HG02840 (cell line): Measurements from ENCODE around the gene MYH11.

Experiments used
- ATAC-seq: cut with Tn5 transposase; IDR thresholded peaks from one replicate; pipeline ENCODE4 v1.9.1; 2021; ENCODE audit warnings: mild to moderate bottlenecking, moderate library complexity, moderate number of reproducible peaks; ENCODE audit not compliant: unreplicated experiment, low FRiP score

The MYH11 gene

GRCh38 chr16:15856901-15857698 is at the start of gene MYH11:
MYH11 (minus strand) TSS chr16:15857028; CDS start chr16:15838252, 18,776 bp downstream.
- no peak for ATAC-seq

DNA sequence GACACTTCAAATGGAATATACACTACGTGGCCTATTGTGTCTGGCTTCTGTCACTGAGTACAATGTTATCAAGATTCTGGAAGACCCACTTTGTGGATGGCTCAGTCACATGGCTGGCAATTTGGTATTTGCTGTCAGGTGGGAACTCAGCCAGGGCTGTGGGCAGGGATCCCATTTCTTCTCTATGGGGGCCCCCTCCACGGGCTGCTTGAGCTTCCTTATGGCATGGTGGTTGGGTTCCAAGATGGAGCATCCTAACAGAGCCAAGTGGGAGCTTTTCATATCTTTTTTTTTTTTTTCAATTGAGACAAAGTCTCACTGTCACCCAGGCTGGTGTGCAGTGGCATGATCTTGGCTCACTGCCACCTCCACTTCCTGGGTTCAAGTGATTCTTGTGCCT is 49.6 kb upstream of the MYH11 start:
- no peak for ATAC-seq

GRCh38 chr16:15903960-15904359 is 47.1 kb upstream of the MYH11 start:
- no peak for ATAC-seq

DNA sequence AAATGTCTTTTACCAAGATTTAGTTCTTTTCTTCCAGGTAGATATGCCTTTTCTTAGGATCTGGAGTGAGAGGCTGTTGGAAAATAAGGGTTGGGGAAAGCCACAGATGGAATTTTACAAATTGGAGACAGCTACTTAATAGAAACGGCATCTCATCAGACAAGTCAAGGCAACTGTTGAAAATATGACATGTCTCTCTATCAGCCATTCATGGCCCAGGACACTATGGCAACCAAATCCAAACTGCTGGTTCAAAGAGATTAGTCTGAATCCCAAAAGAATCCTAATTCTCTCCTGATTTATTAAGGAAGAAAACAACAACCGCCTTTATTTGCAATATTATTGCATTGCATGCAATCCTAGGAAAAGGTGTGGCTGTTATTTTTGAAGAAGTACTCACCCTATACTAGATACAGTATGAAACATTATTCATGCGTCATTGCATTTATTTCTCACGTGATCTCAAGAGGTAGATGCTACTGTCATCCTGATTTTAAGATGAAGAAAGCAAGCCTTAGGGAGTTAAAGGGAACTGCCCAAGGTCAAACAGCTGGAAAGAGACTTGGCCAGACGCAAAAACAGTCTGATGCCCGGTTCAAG is 44.2 kb upstream of the MYH11 start:
- no peak for ATAC-seq

GRCh38 chr16:15900357-15900756 is 43.5 kb upstream of the MYH11 start:
- no peak for ATAC-seq

- ATAC-seq = no peak
Measured at GRCh38 chr16:15899538-15900100, 42.8 kb upstream of the MYH11 start.

GRCh38 chr16:15898654-15899053 is 41.8 kb upstream of the MYH11 start:
- ATAC-seq = no peak

GRCh38 chr16:15897834-15898254 is 41.0 kb upstream of the MYH11 start:
- no peak for ATAC-seq

GRCh38 chr16:15897121-15897780 is 40.4 kb upstream of the MYH11 start:
- no peak for ATAC-seq

- ATAC-seq = no peak
Measured at GRCh38 chr16:15894571-15895374, 37.9 kb upstream of the MYH11 start.

DNA sequence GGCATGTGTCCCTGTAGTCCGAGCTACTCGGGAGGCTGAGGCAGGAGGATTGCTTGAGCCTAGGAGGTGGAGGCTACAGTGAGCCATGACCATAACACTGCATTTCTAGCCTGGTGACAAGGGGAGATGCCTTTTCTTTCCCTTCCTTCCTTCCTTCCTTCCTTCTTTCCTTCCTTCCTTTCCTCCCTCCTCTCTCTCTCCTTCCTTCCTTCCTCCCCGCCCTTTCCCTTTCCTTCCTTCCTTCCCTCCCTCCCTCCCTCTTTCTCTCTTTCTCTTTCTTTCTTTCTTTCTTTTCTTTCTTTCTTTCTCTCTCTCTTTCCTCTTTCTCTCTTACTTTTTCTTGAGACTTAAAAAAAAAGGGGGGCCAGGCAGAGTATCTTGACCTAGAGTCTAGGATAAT is 34.7 kb upstream of the MYH11 start:
- ATAC-seq = no peak

DNA sequence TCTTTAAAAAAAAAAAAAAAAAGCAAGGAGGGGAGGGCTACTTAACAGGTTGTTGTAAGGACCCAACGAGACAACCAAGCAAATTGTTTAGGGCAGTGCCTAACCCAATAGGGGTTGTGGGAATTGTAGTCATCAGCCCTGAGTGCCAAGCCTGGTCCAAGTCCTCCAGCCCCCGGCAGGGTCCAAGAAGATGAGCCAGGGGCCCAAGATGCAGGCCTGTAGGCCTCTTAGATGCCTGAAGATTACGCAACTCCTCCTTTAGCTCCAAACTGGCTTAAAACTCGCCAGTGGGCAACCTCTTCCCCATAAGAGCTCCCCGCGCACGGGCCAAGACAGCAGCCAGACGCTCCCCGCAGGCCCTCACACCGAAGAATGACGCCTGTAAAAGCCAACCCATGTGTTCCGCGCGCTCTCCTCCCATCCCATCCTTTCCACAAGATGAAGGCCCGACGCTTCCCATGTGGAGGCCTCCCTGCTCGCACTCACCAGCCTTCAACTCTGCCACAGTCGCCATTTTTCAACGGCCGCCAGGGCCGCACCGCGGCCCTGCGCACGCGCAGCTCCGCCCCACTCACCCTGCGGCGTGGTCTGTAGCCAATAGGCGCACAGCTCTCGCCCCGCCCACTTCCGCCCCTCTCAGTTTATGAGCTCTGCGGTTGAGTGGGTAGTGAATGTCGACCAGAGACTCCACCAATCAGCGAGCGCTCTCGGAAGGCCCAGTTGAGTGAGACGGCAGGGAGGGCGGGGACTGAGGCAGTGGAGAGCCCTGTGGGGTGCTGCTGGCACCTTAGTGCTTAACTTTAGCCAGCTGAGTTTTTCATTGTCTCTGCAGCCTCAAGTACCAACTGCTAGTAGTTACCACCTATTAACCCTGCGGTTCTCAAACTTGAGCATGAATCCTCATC is 31.5 kb upstream of the MYH11 start, which contains the start of gene CEP20:
TSS of gene CEP20 (minus strand) at position 532 of the 905 bp plus-strand sequence. CDS start at position 514, 18 bp downstream.
- peak; percentile 96 for ATAC-seq

- ATAC-seq = no peak
Measured at GRCh38 chr16:15887283-15887682, 30.5 kb upstream of the MYH11 start.

GRCh38 chr16:15886078-15886477 is 29.2 kb upstream of the MYH11 start:
- no peak for ATAC-seq

DNA sequence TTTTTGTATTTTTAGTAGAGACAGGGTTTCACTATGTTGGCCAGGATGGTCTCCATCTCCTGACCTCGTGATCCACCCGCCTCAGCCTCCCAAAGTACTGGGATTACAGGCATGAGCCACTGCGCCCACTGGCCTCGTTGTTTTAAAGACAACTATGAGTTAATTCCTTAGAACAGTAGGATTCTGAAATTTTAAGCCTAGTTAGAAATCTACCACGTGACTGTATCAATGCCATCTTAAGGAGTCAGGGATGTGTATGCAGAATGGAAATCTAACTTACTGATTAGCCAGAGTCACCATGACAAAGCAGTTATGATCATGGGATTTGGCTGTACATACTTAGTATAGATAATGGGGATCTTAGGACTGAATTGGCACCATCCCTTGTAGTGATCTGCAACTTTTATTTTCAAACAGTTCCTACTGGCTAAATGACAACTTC is 28.8 kb upstream of the MYH11 start:
- no peak for ATAC-seq

DNA sequence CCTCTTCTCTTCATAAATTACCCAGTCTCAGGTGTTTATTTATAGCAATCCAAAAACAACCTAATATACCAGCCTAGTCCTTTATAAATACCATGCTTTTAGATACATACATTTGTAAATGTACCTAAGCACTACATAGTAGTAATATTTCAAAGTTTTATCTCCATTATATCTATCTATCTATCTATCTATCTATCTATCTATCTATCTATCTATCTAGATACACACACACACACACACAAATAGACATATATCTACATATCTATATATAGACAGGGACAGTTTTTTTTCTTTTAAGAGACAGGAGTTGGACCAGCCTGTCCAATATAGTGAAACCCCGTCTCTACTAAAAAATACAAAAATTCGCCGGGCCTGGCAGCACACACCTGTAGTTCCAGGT is 25.7 kb upstream of the MYH11 start:
- ATAC-seq = no peak

GRCh38 chr16:15881794-15882379 is 25.1 kb upstream of the MYH11 start:
- no peak for ATAC-seq

DNA sequence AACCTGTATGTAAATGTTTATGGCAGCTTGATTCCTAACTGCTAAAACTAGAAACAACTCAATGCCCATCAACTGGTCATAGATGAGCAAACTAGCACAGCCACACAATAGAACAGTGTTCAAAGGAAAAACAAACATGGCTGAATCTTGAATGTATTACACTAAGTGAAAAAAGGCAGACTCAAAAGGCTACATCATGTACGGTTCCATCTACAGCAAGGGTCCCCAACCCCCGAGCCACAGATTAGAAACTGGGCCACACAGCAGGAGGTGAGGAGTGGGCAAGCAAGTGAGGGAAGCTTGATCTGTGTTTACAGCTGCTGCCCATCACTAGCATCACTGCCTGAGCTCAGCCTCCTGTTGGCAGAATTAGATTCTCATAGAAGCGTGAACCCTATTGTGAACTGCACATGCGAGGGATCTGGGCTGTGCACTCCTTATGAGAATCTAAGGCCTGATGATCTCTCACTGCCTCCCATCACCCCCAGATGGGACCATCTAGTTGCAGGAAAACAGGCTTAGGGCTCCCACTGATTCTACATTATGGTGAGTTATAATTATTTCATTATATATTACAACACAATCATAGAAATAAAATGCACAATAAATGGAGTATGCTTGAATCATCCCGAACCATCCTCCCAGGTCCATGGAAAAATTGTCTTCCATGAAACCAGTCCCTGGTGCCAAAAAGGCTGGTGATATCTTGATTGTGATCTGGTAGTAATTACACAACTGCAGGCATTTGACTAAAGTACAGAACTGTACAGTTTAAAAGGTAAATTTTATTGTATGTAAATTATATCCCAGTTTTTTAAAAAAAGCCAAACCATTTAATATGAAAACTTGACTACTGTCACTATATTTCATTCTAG is 23.8 kb upstream of the MYH11 start:
- ATAC-seq = no peak
